CD4-positive, alpha-beta T cell treated with Interleukin-2 at 100 ng/mL for 4 hours (primary cell): ENCODE measurements around the gene GOLGA1.
A peak's percentile ranks its signal among the peaks of the same experiment; 100 is the strongest.
"Not testable (repeated sequence)": the region's sequence is repeated elsewhere in the genome, so short reads cannot be mapped to it uniquely, and the experiment has no call there.

Experiments
- DNase-seq: peaks from one replicate; pipeline ENCODE4 v3.0.0-alpha.2; 2020; ENCODE audit warnings: low spot score

Gene GOLGA1

DNA sequence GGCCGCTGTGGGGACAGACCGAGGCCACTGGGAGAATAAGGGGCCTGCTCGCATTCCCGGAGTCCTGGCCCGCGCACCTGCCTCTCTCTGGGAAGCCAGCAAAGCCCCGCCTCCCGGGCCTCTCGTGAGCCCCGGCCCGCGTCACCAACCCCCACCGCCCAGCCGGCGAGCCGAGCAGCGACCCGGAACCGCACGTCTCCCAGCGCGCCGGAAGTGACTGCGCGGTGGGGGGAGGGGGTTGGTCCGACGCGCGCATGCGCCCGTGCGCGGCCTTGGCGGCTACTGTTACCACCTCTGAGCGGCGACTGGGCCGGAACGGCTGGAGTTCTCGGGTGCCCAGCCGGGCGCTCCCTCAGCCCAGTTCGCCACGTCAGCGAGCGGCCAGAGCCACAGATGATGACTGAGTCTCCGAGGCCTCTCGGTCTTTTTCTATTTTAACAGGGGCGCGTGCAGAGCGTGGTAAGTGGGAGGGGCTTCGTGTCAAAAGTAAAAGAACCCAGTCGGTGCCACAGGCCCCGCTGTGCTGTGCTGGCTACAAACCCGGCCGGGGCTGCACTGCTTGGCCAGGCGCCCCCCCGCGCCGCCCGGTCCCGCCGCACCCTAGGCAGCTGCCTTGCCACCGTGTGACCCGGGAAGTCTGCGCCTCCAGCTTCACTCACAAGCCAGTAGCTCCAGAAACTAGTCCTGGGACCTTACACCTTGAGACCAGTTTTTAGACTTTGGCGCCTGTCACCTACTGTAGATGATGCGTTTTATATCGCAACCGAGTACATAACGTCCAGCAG lies at the start of gene GOLGA1:
Gene GOLGA1, minus strand, starts transcription at position 190 of the 785 bp plus-strand sequence. CDS start 2,372 bp downstream, outside the sequence.
- peak; percentile 92 for DNase-seq

DNA sequence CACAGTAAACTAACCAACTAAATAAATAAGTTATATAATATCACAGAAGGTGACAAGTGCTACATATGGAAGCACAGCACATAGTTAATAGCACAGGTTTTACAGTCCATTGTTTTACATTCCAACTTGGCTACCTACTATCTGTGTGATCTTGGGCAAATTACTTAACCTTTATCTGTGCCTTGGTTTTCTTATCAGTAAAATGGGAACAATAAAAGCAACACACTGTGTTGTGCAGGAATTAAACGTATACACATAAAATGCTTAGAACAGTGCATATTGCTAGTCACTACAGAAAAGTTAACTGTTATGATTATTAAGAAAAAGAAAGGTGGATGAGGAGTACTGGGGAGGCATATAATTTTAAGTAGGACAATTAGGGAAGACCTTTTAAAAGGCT lies 42.8 kb upstream of the GOLGA1 start:
- no peak for DNase-seq

- no peak for DNase-seq
Observed at GRCh38 chr9:124980431-124980830, 39.5 kb upstream of the GOLGA1 start.

- DNase-seq, result no peak
Observed at GRCh38 chr9:124975131-124975530, 34.2 kb upstream of the GOLGA1 start.

DNA sequence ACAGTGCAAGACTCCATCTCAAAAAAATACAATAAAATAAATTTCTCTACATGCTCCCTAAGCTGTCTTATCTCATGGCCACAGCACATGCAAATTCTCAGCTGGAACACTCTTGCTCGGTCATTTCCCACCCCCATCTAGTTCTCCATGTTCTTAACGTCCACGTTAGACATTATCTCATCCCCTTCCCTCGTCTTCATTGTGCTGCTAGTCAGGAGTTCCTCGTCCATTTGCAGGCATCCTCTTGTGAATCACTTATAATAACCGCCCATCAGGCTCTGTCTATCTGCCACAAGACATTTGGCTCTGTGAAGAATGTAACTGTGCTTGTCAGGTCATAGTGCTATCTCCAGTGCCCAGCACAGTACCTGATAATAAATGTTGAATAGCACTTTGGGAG lies 32.9 kb upstream of the GOLGA1 start:
- no peak for DNase-seq

- no peak for DNase-seq
Observed at GRCh38 chr9:124972241-124972770, 31.4 kb upstream of the GOLGA1 start.

GRCh38 chr9:124969401-124969800 lies 28.5 kb upstream of the GOLGA1 start:
- DNase-seq, result no peak

GRCh38 chr9:124968238-124968637 lies 27.4 kb upstream of the GOLGA1 start:
- DNase-seq, result no peak

DNA sequence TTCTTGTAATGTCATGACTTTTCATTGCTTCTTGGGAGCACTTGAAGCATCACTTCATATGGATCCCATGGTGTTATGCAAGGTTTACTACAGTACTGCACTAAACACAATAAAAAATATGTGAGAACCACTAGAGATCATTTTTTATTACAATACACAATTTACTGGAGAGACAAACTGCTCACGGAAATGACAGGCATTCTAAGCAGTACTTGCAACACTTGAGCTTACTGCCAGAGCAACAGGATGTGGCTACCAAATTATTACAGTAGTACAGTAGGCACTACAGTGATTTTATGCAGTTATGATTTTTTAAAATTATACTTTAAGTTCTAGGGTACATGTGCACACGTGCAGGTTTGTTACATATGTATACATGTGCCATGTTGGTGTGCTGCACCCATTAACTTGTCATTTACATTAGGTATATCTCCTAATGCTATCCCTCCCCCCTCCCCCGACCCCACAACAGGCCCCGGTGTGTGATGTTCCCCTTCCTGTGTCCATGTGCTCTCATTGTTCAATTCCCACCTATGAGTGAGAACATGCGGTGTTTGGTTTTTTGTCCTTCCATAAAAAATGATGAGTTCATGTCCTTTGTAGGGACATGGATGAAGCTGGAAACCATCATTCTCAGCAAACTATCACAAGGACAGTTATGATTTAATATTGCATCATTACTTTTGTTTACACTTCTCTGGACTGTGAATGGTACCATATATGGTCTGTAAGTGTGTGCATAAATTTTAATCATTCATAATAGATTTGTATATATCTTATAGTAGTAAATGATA lies 25.1 kb upstream of the GOLGA1 start:
- peak; percentile 48 for DNase-seq

DNA sequence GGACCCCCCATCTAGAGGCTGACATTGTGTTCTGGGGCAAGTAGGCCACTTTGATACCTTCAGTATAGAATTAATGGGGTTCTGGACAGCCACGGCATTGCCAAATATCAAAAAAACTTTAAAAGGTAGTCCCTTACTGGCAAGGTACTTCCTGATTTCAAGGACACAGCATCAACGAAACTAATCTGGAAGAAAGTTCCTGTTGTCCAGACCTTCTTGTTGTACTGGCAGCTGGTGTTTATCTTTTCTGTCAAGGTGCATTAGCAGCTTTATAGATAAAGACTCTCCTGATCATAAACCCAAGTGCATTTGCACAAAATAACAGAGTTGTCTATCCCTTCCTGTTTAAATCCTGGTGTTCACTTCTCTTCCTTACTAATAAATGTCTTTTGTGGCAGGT lies 23.7 kb upstream of the GOLGA1 start:
- DNase-seq, result no peak

- DNase-seq, result no peak
Observed at GRCh38 chr9:124964056-124964455, 23.2 kb upstream of the GOLGA1 start.

- DNase-seq, result no peak
Observed at GRCh38 chr9:124960409-124960752, 19.5 kb upstream of the GOLGA1 start.

- DNase-seq, result not testable (repeated sequence)
Observed at GRCh38 chr9:124959671-124960408, 19.0 kb upstream of the GOLGA1 start.

DNA sequence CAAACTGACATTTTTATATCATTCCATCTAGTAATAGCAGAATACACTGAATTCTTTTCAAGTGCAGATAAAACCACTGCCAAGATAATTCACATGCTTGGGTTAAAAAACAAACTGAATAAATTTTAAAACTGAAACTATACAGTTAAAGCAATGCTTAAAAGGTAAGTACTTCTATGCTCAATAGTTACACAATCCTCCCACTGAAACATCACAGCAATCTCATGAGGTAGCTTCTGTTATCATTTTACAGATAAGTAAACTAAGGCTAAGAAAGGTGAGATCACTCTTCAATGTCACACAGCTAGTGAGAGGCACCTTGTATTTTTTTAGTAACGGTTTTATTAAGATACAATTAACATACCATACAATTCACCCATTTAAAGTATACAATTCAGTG lies 13.4 kb upstream of the GOLGA1 start:
- DNase-seq, result no peak

DNA sequence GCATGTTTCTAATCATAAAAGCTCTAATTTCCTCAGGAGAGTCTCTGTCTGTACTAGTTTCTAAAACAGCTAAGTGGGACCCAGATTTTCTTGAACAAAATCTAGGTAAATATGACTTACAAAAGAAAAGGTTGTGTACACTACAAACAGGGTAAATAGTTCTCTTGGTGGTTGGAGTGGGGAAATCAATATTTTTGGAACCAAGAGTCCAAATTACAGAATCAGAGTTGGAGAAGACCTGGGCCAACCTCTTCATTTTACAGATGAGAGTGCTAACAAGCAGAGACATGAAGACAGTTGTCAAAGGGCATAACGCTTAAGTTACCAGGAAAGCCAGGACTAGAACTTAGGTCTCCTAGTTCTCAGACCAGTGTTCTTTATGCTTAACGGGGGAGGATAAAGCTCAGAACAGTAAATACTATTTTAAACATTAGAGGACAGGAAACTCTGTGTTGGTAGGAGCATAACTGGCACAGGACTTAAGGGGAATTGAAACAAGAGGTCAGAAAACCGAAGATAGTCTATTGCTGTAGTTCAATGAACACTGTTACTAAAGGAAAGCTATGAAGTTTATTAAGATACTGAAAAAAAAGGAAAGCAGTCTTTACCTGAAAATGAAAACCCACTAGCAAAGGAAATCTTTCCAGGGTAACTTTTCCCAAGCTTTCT lies 9.3 kb upstream of the GOLGA1 start:
- DNase-seq, result no peak

DNA sequence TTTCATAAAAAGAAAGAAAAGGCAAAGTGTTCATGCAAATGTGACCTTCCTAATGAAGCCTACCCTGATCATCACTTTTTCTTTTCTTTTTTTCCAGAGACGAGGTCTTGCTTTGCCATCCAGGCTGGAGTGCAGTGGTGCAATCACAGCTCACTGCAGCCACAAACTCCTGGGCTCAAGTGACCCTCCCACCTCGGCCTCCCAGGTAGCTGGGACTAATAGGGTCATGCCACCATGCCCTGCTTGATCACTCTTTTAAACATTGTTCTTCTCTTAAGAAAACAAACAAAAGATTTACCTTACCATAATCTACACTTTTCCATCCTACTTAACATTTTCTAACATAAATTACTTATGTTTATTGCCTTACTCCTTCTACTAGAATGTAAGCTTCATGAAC lies 8.5 kb upstream of the GOLGA1 start:
- no peak for DNase-seq

DNA sequence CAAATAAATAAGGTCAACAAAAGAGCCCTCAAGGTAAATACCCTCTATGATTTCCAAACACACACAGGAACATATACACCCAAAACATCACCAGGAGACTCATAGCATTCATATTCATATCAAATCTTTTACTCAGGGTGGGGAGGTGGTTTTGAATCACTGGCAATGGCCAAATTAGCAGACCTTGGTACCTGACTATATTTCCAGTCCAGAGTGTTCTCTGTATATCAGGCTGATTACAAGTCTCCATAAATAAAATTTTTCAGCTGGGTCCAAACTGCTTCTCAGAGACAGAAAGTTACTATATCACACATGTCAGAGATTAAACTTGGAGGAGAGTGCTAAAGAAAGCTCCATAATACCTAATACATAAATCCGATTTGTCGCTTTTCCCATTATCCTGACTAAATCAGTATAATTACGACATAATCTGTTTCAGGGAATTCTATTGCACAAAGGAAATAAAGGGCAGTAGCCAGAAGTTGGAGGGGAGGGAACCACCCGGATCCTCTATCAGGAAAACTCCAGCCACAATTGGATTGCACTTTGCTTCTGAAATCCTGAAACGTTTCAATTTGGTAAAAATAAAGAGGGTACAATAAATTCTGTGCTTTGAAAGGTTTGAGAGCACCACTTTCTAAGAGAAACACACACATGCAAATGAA lies 7.0 kb upstream of the GOLGA1 start:
- DNase-seq, result no peak

GRCh38 chr9:124946167-124946566 lies 5.3 kb upstream of the GOLGA1 start:
- no peak for DNase-seq

GRCh38 chr9:124941679-124942561 lies 1.0 kb upstream of the GOLGA1 start:
- DNase-seq, result peak; percentile 65

- DNase-seq, result no peak
Observed at GRCh38 chr9:124940521-124940893, 376 bp downstream of the GOLGA1 start.
